ENCODE measurements around the gene FAM200B. TPM values are rescaled to one million over a fixed set of nuclear protein-coding genes. Genes with fewer than 3 reads are reported as not detected.

Gene FAM200B
- total and polyA plus RNA-seq, 2 donors (not counting 1 experiment from before 2014, with no cell fraction given): 22.6 to 35.1 TPM

GRCh38 chr4:15712214-15712613 lies 30.6 kb downstream of the FAM200B start:
- Histone ChIP-seq H3K4me2 (ENCODE audit: extremely low read depth, insufficient read depth, low read length) (no peak overlapping the region), H4K20me1 (ENCODE audit: control insufficient read depth, extremely low read depth, insufficient read depth, low read length) (no peaks in the 10 kb centered on the region), H3K79me2 (ENCODE audit: control insufficient read depth, insufficient read depth, low read length) (no peaks in the 10 kb centered on the region), H3K27me3 (ENCODE audit: control insufficient read depth, insufficient read depth, low read length) (no peaks in the 10 kb centered on the region), H2AFZ (ENCODE audit: low read length) (no peak overlapping the region), H3K4me3 (replicated peaks in 1 of 4; ENCODE audit: control extremely low read depth in 1 of 4, insufficient read depth in 1 of 4, low read depth in 3 of 4, low read length in 4 of 4) (no peak overlapping the region), H3K9ac (ENCODE audit: insufficient read depth, low read length) (no peak overlapping the region), H3K27ac (ENCODE audit: insufficient read depth, low read length) (no peak overlapping the region), H3K9me3 (ENCODE audit: control insufficient read depth, insufficient read depth, low read depth, low read length) (no peaks in the 10 kb centered on the region), H3K36me3 (ENCODE audit: control insufficient read depth, insufficient read depth, low read length) (no peaks in the 10 kb centered on the region), H3K4me1 (ENCODE audit: control insufficient read depth, extremely low read depth, insufficient read depth, low read length) (peaks cover 8% of the 10 kb centered on the region)
- DNase-seq (ENCODE audit: low read depth in 2 of 2): no peak
- TF ChIP-seq CTCF (conservative IDR thresholded peaks at IDR 0.05 in 1 of 2, IDR thresholded peaks at IDR 0.05 in 1 of 2; ENCODE audit: low read depth in 1 of 2, low read length in 2 of 2): no peak

GRCh38 chr4:15714141-15714540 lies 32.5 kb downstream of the FAM200B start:
- Histone ChIP-seq H3K9ac (ENCODE audit: insufficient read depth, low read length) (no peak overlapping the region), H2AFZ (ENCODE audit: low read length) (no peak overlapping the region), H3K27me3 (ENCODE audit: control insufficient read depth, insufficient read depth, low read length) (no peaks in the 10 kb centered on the region), H4K20me1 (ENCODE audit: control insufficient read depth, extremely low read depth, insufficient read depth, low read length) (no peaks in the 10 kb centered on the region), H3K9me3 (ENCODE audit: control insufficient read depth, insufficient read depth, low read depth, low read length) (no peaks in the 10 kb centered on the region), H3K4me2 (ENCODE audit: extremely low read depth, insufficient read depth, low read length) (no peak overlapping the region), H3K79me2 (ENCODE audit: control insufficient read depth, insufficient read depth, low read length) (no peaks in the 10 kb centered on the region), H3K4me3 (replicated peaks in 1 of 4; ENCODE audit: control extremely low read depth in 1 of 4, insufficient read depth in 1 of 4, low read depth in 3 of 4, low read length in 4 of 4) (no peak overlapping the region), H3K27ac (ENCODE audit: insufficient read depth, low read length) (no peak overlapping the region), H3K4me1 (ENCODE audit: control insufficient read depth, extremely low read depth, insufficient read depth, low read length) (peaks cover 14% of the 10 kb centered on the region), H3K36me3 (ENCODE audit: control insufficient read depth, insufficient read depth, low read length) (peaks cover 1% of the 10 kb centered on the region)
- TF ChIP-seq CTCF (conservative IDR thresholded peaks at IDR 0.05 in 1 of 2, IDR thresholded peaks at IDR 0.05 in 1 of 2; ENCODE audit: low read depth in 1 of 2, low read length in 2 of 2): no peak
- TF ChIP-seq EZH2 (IDR thresholded peaks at IDR 0.05; ENCODE audit: low read length, missing control alignments): no peak
- peak in 1 of 2 donors; percentile 74 for DNase-seq (ENCODE audit: low read depth in 2 of 2)

- DNase-seq (ENCODE audit: low read depth in 2 of 2): peak; percentile 61 to 80
These were observed 33.2 kb downstream of the FAM200B start for GRCh38 chr4:15714646-15715435.

More at GRCh38 chr4:15714646-15715435, 33.2 kb downstream of the FAM200B start:
- Histone ChIP-seq H3K9ac (ENCODE audit: insufficient read depth, low read length) (no peak overlapping the region), H3K79me2 (ENCODE audit: control insufficient read depth, insufficient read depth, low read length) (no peaks in the 10 kb centered on the region), H4K20me1 (ENCODE audit: control insufficient read depth, extremely low read depth, insufficient read depth, low read length) (no peaks in the 10 kb centered on the region), H3K9me3 (ENCODE audit: control insufficient read depth, insufficient read depth, low read depth, low read length) (no peaks in the 10 kb centered on the region), H3K27ac (ENCODE audit: insufficient read depth, low read length) (no peak overlapping the region), H3K27me3 (ENCODE audit: control insufficient read depth, insufficient read depth, low read length) (no peaks in the 10 kb centered on the region), H3K4me1 (ENCODE audit: control insufficient read depth, extremely low read depth, insufficient read depth, low read length) (peaks cover 14% of the 10 kb centered on the region), H3K4me3 (replicated peaks in 1 of 4; ENCODE audit: control extremely low read depth in 1 of 4, insufficient read depth in 1 of 4, low read depth in 3 of 4, low read length in 4 of 4) (no peak overlapping the region), H3K36me3 (ENCODE audit: control insufficient read depth, insufficient read depth, low read length) (peaks cover 2% of the 10 kb centered on the region), H3K4me2 (ENCODE audit: extremely low read depth, insufficient read depth, low read length) (no peak overlapping the region), H2AFZ (ENCODE audit: low read length) (no peak overlapping the region)
- TF ChIP-seq EZH2 (IDR thresholded peaks at IDR 0.05; ENCODE audit: low read length, missing control alignments): no peak

Measured in fibroblast of lung (primary cell).